Dedifferentiated amniotic fluid mesenchymal stem cell (primary cell): ENCODE results near the gene TBC1D10A.

Source experiments
- DNase-seq: peaks from one replicate; pipeline ENCODE4 v3.0.0-alpha.2; 2016; ENCODE audit errors: extremely low spot score

TBC1D10A gene

GRCh38 chr22:30266445-30267381 is 60.0 kb downstream of the TBC1D10A start, which contains the start of gene OSM:
Gene OSM, minus strand, starts transcription at chr22:30266851. Its CDS starts 52 bp downstream, at chr22:30266799.
- DNase-seq: no peak

GRCh38 chr22:30265823-30266444 is 60.8 kb downstream of the TBC1D10A start:
- DNase-seq: no peak

GRCh38 chr22:30265131-30265720 is 61.5 kb downstream of the TBC1D10A start:
- DNase-seq: no peak

- DNase-seq: no peak
Observed at GRCh38 chr22:30263883-30264282, 62.9 kb downstream of the TBC1D10A start.

- DNase-seq: peak; percentile 65
Observed at GRCh38 chr22:30262917-30263741, 63.6 kb downstream of the TBC1D10A start.

- DNase-seq: no peak
Observed at GRCh38 chr22:30262112-30262511, 64.6 kb downstream of the TBC1D10A start.

GRCh38 chr22:30261134-30261533 is 65.6 kb downstream of the TBC1D10A start:
- no peak for DNase-seq

GRCh38 chr22:30260682-30261081 is 66.1 kb downstream of the TBC1D10A start:
- no peak for DNase-seq

- DNase-seq: no peak
Observed at GRCh38 chr22:30260276-30260675, 66.5 kb downstream of the TBC1D10A start.

GRCh38 chr22:30254314-30254713 is 72.4 kb downstream of the TBC1D10A start:
- DNase-seq: no peak

- DNase-seq: no peak
Observed at GRCh38 chr22:30253205-30253852, 73.4 kb downstream of the TBC1D10A start.

GRCh38 chr22:30252411-30253204 is 74.1 kb downstream of the TBC1D10A start:
- no peak for DNase-seq

- no peak for DNase-seq
Observed at GRCh38 chr22:30251711-30252110, 75.0 kb downstream of the TBC1D10A start.

GRCh38 chr22:30250661-30251267 is 76.0 kb downstream of the TBC1D10A start:
- DNase-seq: peak; percentile 28

GRCh38 chr22:30250039-30250565 is 76.6 kb downstream of the TBC1D10A start:
- no peak for DNase-seq

GRCh38 chr22:30249049-30250038 is 77.4 kb downstream of the TBC1D10A start:
- no peak for DNase-seq

- no peak for DNase-seq
Observed at GRCh38 chr22:30248484-30248883, 78.3 kb downstream of the TBC1D10A start.

- no peak for DNase-seq
Observed at GRCh38 chr22:30247974-30248373, 78.8 kb downstream of the TBC1D10A start.
